Keratinocyte (primary cell): ENCODE results near the gene ATP8A2.

Experiments
- EZH2 ChIP-seq: IDR thresholded peaks from one replicate; pipeline ENCODE4 v1.6.1; 2012; ENCODE audit warnings: inconsistent platforms, mild to moderate bottlenecking, low read length, moderate library complexity
- TF ChIP-seq, protein P1 (sequence below), 3 experiments: IDR thresholded peaks in 1 of 3; conservative IDR thresholded peaks in 1 of 3; optimal IDR thresholded peaks in 1 of 3; 2 replicates in 2 of 3; 3 replicates in 1 of 3; pipeline versions ENCODE3 to v1.5.1; 2011; ENCODE audit warnings: low read length in 3 of 3, mild to moderate bottlenecking in 3 of 3, moderate library complexity in 2 of 3, control low read depth in 1 of 3, inconsistent platforms in 1 of 3; ENCODE audit not compliant: insufficient read depth in 2 of 3; ENCODE audit errors: extremely low read depth in 1 of 3

DNA sequence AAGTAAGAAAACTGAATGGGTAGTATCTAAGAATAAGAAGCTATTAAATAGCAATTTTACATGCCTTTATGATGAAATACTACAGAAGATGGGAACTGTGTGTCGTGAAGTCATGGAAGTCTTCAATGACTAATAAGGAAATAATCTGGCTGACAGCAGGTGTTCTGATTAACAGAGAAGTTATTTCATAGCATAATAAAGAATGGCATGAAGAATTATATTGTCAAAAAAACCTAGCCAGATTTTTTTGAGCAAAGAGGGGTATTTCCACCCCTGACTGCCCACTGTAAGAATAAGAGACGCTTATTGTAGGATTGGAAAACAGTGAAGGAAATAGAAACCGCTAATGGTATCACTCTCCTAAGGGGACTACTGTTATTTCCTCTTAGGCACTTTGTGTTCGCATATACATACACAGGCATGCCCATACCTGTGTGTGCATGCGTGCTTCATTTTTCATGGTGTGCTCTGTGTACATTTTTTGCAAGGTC, 361.3 kb downstream of the ATP8A2 start:
- TF ChIP-seq, protein P1, sequence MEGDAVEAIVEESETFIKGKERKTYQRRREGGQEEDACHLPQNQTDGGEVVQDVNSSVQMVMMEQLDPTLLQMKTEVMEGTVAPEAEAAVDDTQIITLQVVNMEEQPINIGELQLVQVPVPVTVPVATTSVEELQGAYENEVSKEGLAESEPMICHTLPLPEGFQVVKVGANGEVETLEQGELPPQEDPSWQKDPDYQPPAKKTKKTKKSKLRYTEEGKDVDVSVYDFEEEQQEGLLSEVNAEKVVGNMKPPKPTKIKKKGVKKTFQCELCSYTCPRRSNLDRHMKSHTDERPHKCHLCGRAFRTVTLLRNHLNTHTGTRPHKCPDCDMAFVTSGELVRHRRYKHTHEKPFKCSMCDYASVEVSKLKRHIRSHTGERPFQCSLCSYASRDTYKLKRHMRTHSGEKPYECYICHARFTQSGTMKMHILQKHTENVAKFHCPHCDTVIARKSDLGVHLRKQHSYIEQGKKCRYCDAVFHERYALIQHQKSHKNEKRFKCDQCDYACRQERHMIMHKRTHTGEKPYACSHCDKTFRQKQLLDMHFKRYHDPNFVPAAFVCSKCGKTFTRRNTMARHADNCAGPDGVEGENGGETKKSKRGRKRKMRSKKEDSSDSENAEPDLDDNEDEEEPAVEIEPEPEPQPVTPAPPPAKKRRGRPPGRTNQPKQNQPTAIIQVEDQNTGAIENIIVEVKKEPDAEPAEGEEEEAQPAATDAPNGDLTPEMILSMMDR (optimal IDR thresholded peaks at IDR 0.05 in 1 of 3, IDR thresholded peaks at IDR 0.05 in 1 of 3, conservative IDR thresholded peaks at IDR 0.05 in 1 of 3; ENCODE audit: extremely low read depth in 1 of 3, insufficient read depth in 2 of 3, low read length in 3 of 3) = no peak
- TF ChIP-seq EZH2 = no peak
